ENCODE measurements around the gene RPLP1.
A peak's percentile ranks its signal among the peaks of the same experiment; 100 is the strongest.

RPLP1 gene

DNA sequence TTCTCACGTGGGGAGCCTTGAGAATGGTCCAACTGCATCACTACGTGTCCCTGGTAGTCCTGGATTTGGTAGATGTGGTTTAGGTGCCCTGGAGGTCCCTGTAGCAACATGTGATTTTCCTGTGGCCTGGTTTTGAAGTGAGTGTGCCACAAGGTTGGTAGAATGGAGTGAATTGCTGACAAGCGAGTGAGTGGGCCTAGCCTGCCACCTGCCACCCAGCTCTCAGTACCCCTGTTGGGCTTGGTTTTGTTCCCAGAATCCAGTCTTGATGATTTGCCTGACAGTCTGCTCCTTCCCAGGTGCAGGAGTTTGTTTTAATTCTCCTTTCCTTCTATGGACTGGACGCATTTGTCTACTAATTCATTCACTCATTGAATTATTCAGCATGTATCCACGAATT, 19.4 kb downstream of the RPLP1 start:
- DNase-seq = no peak

DNA sequence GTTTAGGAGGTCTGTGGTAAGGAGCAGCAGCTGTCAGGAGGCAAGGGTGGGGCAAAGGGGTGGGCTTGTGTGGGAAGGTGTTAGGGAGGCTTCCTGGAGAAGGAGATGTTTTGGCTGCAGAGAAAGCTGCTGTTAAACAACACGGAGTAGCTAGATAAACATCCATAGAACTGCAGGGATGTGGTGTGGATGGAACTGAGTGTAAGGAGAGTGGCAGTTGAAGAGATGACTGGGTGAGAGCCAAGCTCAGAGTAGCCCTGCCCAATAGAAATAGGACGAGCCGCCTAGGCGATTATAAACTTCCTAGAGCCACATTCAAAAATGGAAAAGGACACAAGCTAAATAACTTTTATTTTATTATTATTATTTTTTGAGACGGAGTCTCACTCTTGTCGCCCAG, 19.9 kb downstream of the RPLP1 start:
- no peak for DNase-seq

DNA sequence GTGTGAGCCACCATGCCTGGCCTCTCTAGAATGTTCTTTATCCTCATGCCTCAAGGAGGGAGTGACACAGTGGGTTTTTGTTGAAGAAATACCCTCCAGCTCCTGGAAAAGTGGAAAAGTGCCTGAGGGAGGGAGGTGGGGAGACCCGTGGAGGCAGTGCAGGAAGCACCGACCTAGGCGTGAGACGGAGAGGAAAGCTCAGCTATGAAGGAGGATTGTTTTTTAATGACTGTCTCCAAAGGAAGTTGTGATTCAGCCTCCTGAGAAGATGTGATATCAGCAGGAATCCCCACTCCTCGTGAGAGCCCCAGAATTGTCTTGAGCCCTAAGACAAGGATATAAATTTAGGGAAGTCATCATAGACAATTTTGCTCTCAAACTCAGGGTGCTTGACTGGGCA, 21.7 kb downstream of the RPLP1 start:
- DNase-seq = no peak

DNA sequence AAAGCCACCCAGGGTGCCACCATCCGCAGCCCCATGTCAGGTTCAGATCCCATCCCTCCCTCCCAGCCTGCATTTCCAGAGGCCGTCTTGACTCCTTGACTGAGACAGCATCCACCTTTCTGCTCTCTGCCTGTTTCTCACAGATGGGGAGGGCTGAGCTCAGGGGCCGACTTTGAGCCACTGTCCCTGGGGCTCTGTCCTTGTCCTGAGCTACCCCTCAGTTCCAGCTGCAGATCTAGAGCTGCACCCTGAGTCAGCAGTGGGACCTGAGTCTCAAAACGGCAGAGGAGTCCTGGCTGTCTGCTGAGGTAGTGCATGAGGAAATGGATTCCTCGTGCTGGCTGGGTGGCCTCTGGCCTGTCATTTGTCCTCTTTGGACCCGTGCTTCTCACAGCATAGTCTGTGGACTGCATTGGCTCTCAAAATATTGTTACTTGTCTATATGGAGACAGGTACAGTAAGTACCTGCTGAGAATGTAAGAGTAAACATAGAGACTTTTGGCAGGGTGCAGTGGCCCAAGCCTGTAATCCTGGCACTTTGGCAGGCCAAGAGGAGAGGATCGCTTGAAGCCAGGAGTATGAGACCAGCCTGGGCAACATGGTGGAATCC, 22.3 kb downstream of the RPLP1 start:
- no peak for DNase-seq

DNA sequence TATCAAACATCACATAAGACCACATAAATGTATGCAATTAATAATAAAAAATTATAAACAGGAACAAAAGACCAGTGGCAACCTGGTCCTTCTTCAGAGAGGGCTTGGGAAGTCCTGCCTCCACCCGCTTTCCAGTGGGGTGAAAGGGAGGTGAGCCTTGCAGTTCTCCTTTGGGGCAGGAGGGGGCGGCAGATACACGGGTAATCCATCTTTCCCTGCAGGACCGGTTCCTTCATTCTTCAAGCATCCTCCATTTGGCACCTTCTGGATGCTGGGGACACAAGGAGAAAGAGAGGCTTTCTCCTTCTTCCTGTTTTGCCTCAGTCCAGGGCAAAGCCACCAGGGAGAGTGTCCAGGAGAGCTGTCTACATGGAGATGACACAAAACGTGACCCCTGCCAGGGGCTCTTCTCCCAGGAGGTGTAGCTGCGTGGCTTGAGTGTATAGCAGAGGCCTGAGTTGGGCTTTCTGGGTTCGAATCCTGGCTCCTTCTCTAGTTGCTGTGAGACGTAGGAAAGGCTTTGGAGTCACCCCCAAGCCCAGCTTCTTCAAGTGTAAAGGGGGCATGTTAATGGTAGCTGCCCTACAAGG, 23.2 kb downstream of the RPLP1 start:
- peak; percentile 80 for DNase-seq

DNA sequence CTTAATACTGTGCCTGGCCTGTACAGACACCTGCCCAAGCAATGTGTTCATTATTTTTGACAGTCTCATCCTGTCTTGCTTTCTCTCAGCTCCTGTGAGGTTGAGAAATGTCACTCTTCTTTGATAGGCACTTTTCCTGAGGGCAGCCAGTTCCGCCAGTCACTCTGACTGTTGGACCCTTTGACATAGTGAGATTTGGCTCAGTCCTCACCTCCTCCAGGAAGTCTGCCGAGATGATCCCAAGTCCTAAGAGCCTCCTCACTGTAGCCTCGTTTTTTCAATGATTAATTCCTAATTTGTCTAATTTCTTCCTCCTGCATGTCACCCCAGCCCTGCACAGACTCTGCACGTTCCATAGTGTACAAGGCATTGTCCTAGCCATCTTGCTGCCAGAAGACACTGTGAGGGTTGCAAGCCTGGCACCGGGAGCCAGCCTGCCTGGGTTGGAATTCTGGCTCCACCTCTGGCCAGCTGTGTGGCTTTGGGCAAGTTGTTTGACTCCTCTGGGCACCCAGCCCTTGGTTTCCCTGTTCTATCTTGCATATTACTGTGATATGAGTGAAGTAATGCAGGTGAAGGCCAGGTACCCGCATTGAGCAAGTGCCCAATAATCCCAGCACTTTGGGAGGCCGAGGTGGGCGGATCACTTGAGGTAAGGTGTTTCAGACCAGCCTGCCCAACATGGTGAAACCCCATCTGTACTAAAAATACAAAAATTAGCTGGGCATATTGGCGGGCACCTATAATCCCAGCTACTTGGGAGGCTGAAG, 24.3 kb downstream of the RPLP1 start:
- no peak for DNase-seq

DNA sequence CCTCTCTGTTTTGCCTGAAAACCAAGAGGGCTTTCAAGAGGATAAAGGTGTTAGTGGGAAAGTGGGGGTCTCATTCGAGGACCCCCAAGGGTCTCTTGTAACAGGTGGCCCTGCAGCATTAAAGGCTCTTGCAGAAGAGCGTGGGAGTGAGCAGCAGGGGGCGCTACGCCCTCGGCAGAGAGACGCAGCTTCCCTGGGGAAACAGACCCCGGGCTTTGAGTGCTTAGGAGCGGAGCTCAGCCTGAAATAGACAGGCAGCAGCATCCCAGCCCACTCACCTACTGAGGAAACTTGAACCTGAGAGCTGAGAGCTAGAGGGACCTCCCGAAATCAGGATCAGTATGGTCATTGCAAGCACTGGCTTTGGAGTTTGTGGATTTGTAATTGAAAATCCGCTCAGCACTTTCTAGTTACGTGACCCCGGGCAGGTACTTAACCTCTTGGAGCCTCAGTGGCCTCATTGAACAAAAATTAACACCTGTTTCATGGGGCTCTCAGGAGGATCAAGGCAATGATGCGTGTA, 25.7 kb downstream of the RPLP1 start:
- peak; percentile 70 for DNase-seq

DNA sequence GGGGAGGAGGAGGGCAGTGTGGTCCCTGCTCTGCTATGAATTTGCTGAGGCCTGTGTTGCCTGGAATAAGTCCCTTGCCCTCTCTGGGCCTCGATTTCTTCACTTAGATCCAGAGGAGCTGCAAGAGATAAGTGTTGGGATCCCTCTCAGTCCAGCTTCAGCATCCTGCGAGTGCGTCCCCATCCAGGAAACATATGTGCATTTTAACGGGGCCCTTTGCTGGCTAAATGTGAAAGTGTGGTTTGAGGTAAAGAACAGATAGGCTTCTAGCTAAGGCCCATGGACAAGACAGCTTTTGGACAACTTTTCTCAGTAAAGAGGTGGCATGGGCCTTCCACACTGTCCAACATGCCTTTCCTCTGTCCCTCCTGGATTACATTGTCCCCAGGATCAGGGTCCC, 26.5 kb downstream of the RPLP1 start:
- no peak for DNase-seq

DNA sequence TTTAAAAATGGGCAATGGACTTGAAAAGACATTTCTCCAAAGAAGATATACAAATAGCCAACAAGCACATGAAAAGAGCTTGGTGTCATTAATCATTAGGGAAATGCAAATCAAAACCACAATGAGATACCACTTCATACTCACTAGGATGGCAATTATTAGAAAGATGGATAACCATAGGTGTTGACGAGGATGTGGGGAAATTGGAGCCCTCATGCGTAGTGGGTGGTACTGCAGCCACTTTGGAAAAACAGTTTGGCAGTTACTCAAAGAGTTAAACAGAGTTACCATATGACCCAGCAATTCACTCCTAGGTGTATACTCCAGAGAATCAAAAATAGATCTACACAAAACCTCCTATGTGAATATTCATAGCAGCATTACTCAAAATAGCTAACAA, 27.4 kb downstream of the RPLP1 start:
- no peak for DNase-seq

DNA sequence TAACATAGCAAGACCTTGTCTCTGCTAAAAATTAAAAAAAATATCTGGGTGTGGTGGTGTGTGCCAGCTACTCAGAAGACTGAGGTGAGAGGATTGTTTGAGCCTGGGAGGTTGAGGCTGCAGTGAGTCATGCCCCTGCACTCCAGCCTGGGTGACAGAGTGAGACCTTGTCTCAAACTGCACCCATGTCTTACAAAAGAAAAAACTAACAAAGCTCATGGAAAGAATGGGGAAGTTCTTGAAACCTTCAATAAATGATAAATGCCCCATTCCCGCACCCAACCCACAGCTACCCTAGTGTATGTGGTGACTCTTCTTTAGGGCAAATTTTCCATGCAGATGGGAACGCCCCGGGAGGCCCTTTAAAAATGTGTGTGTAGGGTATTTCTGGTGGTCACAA, 28.3 kb downstream of the RPLP1 start:
- DNase-seq = peak; percentile 14

DNA sequence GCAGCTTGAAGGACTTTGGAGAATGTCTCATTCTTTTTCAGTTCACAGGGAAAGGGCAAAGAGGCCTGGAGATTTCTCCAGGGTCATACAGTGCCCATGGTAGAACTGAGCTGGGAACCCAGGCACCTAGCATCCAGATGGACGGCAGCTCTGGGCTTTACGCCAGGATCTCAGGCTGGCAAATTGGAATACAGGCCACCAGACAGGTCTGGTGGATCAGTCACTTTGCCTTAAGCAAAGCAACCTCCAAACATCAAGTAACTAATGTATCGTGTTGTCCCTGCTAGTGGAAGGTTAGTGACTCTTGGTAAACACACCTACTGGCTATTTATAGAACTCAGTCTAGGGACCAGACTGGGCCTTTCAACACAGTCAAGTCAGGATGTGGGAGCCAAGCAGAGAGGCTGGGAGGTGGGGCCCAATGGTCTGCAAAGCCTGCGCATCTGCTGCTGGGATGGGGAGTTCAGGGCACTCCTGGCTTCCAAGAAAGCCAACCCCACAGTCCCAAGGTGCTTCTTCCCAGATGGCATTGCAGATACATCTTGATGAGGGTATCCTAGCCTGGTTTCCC, 30.2 kb downstream of the RPLP1 start:
- no peak for DNase-seq

DNA sequence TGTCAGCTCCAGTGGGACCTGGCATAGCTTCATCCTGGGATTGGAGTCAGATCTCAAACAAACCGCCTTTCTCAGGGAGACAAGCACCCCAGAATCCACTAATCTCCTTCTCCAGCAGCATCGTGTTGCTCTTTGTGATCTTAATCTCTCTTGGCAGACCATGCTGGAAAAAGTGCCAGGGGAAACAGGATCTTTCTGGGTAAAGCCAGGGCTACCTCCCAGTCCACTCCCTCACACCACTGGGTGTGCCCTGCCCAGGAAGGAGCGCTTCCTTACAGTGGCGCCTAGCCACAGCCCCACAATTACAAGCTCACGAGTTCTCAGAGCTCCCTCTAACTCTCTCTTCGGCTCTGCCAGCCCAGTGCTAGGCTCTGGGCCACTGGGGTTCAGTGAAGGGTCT, 32.2 kb downstream of the RPLP1 start:
- DNase-seq = no peak

DNA sequence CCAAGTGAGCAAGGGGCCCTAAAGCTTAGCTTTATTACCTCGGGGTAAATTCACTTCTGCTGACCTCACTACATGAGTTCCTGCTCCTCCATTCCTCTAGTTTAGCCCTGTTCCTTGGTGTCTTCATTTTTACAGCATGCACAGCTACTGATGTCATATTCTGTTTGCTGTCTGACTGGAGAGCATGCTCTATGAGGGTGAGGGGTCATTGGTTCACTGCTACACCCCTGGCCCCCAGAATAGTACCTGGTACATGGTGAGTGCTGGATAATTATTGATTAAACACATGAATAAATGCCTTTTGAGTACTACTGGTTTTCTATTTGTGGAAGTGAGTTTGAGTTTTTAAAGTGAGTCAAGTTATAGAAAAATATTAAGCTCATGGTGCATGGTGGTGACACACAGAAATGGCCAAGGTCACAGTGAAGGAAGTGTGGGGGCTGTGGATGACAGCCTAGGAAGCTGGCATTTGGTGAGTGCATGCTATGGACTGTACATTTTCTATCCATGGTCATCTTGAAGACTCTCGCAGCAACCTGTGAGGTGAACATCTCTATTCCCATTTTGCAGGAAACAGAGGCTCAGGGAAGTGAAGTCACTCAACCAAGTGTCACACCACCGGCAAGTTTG, 34.0 kb downstream of the RPLP1 start:
- DNase-seq = no peak

DNA sequence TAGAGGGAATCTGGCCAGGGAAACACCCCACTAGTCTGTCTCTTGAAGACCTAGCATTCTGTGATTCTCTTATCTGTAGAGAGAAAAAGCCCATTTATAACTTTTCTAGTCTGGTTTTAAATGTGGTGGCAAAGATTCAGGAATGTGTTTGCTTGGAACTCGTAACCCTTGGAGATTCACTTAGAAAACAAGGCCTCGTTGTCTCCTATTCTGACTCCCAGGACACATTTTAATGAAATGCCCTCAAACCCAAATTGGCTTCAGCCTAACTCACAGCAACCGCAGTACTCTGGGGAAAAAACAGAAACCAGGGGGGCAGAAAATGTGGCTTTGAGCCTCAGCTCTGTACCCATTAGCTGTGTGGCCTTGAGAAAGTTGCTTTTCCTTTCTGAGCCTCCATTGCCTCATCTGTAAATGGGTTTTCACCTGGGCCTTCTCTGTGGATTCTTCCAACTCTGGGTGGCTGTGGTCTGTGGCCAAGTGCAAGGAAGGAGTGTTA, 36.5 kb downstream of the RPLP1 start:
- DNase-seq = no peak

DNA sequence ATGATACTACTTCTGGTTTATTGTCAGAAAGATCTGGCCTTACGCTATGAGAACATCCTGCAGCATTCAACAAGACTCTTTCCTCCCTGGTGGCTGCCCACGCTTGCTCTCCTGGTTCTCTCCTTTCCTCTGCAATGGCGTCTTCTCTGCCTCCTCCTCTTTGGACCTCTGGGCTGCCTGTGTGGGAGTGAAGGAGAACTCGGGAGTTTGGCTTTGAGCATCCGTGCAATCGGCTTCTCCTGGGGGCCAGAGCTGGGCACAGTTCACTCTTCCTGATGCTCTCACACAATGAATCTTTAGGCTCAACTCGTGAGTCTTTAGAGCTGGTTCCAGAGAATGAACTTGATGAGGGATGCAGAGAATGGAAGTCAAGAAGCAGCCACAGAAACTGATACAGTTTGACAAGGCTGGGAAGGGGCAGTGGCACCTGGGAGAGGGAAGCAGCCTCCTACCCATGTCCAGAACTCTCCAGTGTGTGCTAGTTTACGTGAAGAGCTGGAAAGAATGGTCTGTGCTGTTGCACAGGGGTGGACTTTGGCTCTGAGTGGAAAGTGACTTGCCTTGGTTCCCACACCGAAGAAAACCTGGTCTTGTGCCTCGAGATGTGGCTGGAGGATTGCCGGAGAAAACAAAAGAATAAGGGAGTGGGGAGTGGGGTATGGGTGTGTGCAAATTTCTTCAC, 37.9 kb downstream of the RPLP1 start:
- DNase-seq = no peak

DNA sequence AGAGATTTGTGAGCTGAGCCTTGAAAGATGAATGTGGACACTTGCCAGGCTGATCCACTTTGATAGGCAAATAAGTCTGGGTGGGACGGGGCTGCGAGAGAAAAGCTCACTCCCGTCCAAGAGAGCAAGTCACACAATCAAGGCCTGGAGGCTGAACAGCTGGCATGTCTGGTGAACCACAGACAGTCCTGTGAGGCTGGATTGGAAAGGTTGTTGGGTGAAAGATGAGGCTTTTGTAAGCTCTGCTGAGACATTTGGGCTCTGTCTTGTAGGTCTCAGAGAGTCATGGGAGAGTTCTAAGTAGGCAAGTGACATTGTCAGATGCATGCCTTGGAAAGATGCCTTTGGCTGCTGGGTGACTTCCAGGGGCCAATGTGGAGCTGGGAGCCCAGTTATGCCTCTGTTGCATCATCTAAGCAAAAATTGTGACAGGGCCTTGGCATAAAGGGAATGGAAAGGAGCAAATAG, 38.5 kb downstream of the RPLP1 start:
- no peak for DNase-seq

DNA sequence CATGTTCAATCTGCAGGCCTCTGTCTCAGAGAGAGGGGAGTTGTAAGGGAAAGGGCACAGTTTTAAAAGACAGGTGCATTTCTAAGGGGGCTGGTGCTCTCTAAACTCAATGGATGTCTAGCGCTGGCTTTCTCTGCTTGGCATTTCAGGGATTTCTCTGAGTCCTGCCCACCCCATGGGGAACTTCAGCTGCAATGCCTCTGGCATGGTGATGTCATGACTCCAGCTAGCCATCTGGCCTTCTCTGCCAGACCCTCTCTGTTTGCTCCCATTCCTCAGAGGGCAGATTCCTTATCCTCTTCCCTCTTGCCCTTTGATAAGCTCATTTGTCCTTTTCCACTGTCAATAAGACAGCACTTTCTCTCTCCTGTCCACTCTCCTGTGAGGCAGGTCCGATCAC, 40.8 kb downstream of the RPLP1 start:
- DNase-seq = no peak

DNA sequence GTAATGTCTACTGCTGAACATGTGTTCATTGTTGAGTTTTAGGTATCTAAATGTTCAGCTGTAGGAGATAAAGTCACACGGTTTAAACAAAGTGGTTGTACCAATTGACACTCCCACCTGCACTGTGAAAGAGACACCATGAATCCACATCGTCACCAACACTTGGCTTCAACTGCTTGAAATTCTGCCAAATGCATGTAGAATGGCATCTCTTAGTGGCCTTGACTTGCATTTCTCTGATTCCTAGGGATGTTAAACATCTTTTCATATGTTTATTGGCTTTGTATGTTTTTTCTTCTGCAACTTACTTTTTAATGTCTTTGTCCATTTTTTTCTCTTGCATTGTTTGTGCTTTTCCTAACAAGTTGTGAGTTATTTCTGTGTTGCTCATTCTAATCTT, 43.4 kb downstream of the RPLP1 start:
- no peak for DNase-seq

DNA sequence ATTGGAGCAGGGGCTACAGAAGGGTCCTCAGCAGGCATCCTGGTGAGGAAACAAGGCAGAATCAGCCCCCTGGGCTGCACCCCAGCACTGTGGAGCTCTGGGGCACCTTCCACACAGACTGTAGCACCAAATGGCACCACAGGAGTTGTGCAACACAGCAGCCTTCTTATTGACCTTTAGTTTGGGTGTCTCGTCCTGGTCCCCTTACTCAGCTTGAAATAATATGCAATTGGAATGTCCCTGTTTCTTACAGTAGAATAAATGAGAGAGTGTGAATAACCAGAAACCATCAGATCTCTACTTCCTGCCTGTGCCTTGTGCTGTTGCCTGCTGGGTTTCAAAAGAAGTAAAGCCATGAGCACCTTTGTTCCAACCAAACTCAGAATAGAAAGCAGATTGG, 44.5 kb downstream of the RPLP1 start:
- no peak for DNase-seq

DNA sequence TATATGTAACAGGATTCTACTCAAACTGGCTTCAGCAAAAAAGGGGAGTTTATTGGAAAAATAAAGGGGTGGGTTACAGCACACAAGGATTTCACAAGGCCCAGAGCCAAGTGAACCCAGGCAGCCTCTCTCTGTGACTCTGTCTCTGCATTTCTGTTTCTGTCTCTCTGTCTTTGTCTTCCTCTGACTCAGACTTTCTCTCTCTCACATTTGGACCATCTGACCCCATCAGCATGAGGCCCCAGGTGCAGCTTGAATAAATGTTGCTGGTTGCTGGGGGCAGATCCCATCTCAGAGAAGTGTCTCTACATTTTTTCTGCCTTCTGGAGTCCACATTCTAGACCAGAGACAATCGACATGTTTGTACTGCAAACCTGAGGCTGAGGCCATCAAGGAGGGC, 45.0 kb downstream of the RPLP1 start:
- no peak for DNase-seq

DNA sequence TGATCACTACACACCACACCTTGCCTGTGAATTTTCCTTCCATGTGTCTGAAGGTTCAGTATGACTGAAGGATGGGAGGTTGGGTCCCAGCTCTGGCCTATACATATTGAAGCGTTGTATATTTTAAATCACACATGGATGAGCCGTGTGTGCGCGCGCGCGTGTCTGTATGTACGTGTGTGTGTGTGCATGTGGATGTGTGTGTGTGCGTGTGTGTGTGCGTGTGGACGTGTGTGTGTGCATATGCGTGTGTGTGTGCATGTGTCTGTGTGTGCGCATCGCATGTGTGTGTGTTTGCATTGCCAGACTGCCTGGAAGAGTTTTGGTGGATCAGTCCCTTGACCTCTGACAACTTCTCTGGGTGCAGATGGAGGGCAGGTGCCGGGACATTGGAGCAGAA, 45.7 kb downstream of the RPLP1 start:
- no peak for DNase-seq

DNA sequence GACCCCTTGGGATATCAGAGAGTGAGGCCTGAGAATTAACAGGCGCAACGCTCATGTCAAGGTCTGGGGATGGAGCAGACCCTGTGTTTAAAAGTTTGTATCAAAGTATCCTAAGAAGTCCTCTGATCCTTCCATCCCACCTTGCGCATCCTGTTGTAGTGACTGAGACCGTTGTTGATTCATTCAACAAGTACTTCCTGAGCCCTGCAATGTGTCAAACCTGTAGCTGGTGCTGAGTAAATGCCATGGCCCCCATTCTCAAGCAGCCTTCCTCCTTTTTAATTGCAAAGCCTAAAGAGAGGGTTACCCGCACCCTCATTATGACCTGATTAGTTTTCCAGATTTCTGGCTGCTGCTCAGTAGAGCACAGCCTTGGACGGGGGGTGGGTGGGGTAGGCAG, 46.4 kb downstream of the RPLP1 start:
- DNase-seq = no peak
